ENCODE results near the gene IGF2BP3.

IGF2BP3 gene

DNA sequence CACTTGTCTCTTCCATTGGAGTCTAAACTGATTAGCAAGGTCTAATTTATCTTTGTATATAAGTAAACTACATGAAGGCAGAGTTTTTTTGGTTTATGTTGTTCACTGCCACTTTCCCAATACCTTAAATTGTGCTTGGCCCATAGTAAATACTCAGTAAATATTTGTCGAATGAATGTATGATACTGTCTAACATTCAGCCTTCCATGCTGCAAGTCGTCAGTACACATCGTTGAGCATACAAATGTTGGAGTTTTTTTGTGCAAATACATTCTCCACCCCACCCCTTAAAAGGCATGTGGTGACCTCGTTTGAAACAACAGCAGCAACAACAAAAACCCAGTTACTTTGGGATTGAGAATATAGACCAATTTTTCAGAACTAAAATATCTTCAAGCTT lies 17.4 kb upstream of the IGF2BP3 start:
- Histone ChIP-seq H3K27ac (no peak overlapping the region), H3K4me3 (ENCODE audit: low read depth in 1 of 2, low read length in 1 of 2) (no peak overlapping the region), H3K27me3 (peaks cover 26% of the 10 kb centered on the region), H3K36me3 (peaks cover under 1% of the 10 kb centered on the region), H3K4me1 (ENCODE audit: control insufficient read depth in 1 of 2, insufficient read depth in 1 of 2, low read depth in 1 of 2, low read length in 1 of 2) (peaks cover 9 to 12% of the 10 kb centered on the region in 2 experiments), H3K9me3 (no peaks in the 10 kb centered on the region)
- no peak for TF ChIP-seq CTCF (IDR thresholded peaks at IDR 0.05)

GRCh38 chr7:23486002-23486773 lies 15.9 kb upstream of the IGF2BP3 start:
- H3K27me3 ChIP-seq = peaks cover 41% of the 10 kb centered on the region
- H3K9me3 ChIP-seq = no peaks in the 10 kb centered on the region
- H3K4me1 ChIP-seq (ENCODE audit: control insufficient read depth in 1 of 2, insufficient read depth in 1 of 2, low read depth in 1 of 2, low read length in 1 of 2) = peaks cover 5 to 8% of the 10 kb centered on the region in 2 experiments
- H3K36me3 ChIP-seq = no peaks in the 10 kb centered on the region
- TF ChIP-seq CTCF (IDR thresholded peaks at IDR 0.05) = no peak
- H3K4me3 ChIP-seq (ENCODE audit: low read depth in 1 of 2, low read length in 1 of 2) = no peak overlapping the region
- H3K27ac ChIP-seq = no peak overlapping the region

DNA sequence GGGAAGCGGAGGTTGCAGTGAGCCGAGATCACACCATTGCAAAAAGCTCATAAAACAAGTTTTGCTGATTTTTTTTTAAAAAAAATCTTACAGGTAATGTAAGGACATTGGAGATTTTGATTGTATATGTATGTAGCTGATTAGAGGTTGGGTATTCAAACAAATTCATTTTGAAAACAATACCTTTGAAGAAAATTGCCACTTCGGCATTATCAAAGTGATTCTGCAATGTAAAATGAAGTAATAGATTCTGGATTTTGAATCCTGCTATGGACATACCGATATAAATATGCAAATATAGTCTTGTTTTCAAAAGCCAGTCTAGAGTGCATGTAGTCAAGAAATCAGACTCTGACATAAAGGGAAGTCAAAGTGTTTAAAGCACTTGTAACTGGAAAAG lies 12.4 kb upstream of the IGF2BP3 start:
- no peaks in the 10 kb centered on the region for H3K4me1 ChIP-seq (ENCODE audit: control insufficient read depth in 1 of 2, insufficient read depth in 1 of 2, low read depth in 1 of 2, low read length in 1 of 2)
- no peak overlapping the region for H3K27ac ChIP-seq
- H3K4me3 ChIP-seq (ENCODE audit: low read depth in 1 of 2, low read length in 1 of 2) = no peak overlapping the region
- H3K27me3 ChIP-seq = peaks cover 76% of the 10 kb centered on the region
- no peaks in the 10 kb centered on the region for H3K36me3 ChIP-seq
- no peak for TF ChIP-seq CTCF (IDR thresholded peaks at IDR 0.05)
- H3K9me3 ChIP-seq = no peaks in the 10 kb centered on the region

DNA sequence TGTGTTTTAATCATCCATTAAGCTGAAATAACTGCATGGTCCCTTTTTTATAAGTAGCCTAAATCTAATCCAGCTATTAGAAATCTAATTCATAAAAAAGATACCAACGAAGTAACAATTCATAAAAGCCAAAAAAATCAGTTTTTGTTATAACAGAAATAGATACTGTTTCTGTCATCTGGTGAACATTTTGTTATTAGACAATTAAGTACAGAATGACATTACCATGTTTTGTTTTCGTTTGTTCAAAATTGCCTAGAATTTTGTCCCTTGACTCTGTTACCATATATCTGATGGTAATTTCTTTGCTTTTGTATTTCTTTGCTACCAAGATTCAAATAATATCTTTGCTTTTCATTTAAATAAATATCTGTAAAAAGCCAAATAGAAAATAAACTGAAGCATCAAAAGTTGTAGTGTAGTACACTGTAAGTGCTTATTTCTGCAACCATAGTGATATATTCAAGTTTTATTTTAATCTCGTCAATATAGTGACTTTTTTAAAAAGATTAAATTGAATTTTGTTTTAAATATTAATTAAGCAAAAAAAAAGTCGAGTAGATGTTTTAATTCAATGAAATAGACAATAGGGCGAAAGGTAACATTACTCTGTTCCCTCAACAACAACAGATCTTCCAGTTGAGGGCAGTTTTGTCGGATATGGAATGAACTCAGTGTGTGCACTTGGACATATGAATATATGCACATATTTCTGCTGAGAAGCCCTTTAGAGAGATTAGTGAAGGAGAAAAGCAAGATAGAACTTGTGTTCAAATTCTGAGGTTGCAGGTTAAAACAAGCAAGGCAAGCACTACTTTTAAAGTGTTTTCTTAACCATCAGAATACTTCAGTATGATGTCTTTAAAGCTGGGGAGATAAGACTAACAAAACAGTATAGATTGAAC lies 7.9 kb upstream of the IGF2BP3 start:
- Histone ChIP-seq H3K4me1 (ENCODE audit: control insufficient read depth in 1 of 2, insufficient read depth in 1 of 2, low read depth in 1 of 2, low read length in 1 of 2) (peaks cover 17 to 20% of the 10 kb centered on the region in 2 experiments), H3K27ac (no peak overlapping the region), H3K27me3 (peaks cover 100% of the 10 kb centered on the region), H3K36me3 (no peaks in the 10 kb centered on the region), H3K9me3 (no peaks in the 10 kb centered on the region), H3K4me3 (ENCODE audit: low read depth in 1 of 2, low read length in 1 of 2) (no peak overlapping the region)
- no peak for TF ChIP-seq CTCF (IDR thresholded peaks at IDR 0.05)

- Histone ChIP-seq H3K36me3 (no peaks in the 10 kb centered on the region), H3K4me3 (ENCODE audit: low read depth in 1 of 2, low read length in 1 of 2) (no peak overlapping the region), H3K27ac (no peak overlapping the region), H3K9me3 (no peaks in the 10 kb centered on the region), H3K27me3 (peaks cover 100% of the 10 kb centered on the region), H3K4me1 (ENCODE audit: control insufficient read depth in 1 of 2, insufficient read depth in 1 of 2, low read depth in 1 of 2, low read length in 1 of 2) (peaks cover 20 to 28% of the 10 kb centered on the region in 2 experiments)
- no peak for TF ChIP-seq CTCF (IDR thresholded peaks at IDR 0.05)
These were observed 6.8 kb upstream of the IGF2BP3 start for GRCh38 chr7:23477157-23477499.

All from neutrophil (primary cell).